GM21381 (cell line): ENCODE data around the gene HDHD2.

Experiments used
- ATAC-seq: cut with Tn5 transposase; IDR thresholded peaks from one replicate; pipeline ENCODE4 v1.9.1; 2021; ENCODE audit warnings: mild to moderate bottlenecking, moderate library complexity; ENCODE audit not compliant: unreplicated experiment

HDHD2 gene

GRCh38 chr18:47075098-47075883 is 75.0 kb downstream of the HDHD2 start:
- ATAC-seq, result no peak

GRCh38 chr18:47067648-47068047 is 82.7 kb downstream of the HDHD2 start:
- no peak for ATAC-seq

- ATAC-seq, result no peak
Observed at GRCh38 chr18:47063096-47063495, 87.2 kb downstream of the HDHD2 start.

GRCh38 chr18:47062471-47062870 is 87.8 kb downstream of the HDHD2 start:
- no peak for ATAC-seq
